HL-60/S4 (cell line): ENCODE results near the gene FREY1.

Experiments
- in situ Hi-C: fragments of 300-500 bp; cut with MboI; formaldehyde crosslinking; loops from 2 replicates; pipeline ENCODE4 v1.14.3; 2022; ENCODE audit warnings: low sequenced_read_pairs

Gene FREY1, protein sequence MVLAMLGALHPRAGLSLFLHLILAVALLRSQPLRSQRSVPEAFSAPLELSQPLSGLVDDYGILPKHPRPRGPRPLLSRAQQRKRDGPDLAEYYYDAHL

DNA sequence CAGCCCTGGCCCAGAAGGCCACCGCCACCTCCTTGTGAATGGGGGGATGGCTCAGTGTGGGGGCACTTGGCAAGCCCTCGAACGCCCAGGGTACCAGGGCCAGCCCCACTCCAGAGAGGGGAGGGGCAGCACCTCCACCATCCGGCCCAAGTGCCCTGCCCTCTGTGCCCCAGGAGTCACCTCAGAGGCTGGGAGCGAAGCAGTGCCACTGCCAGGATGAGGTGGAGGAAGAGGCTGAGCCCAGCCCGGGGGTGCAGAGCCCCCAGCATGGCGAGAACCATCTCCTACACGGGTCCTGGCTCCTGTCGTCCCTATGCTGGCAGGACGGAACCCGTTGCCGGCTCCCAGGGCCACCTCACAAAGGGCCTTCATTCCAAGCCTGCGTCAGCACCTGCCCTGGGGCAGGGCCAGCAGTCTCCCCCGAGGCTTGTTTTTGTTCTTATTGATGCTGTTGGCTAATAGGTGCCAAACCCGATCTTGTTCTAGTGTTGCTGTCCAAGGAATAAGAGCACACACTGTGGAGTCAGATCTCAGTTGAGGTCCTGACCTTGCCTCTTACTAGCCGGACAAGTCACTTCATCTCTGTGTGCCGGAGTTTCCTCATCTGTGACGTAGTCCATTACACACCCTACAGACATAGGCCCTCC, at the start of gene FREY1:
Gene FREY1, minus strand, starts transcription at position 307 of the 647 bp plus-strand sequence. Its CDS starts 26 bp downstream, at position 281.
- in situ Hi-C loops: no loop called here

GRCh38 chr11:45949992-45950407, 42.9 kb upstream of the FREY1 start:
- in situ Hi-C loops: no loop called here

- in situ Hi-C loops: no loop called here
These were observed 41.3 kb upstream of the FREY1 start for GRCh38 chr11:45948356-45948755.

GRCh38 chr11:45947885-45948284, 40.8 kb upstream of the FREY1 start:
- in situ Hi-C loops: no loop called here

DNA sequence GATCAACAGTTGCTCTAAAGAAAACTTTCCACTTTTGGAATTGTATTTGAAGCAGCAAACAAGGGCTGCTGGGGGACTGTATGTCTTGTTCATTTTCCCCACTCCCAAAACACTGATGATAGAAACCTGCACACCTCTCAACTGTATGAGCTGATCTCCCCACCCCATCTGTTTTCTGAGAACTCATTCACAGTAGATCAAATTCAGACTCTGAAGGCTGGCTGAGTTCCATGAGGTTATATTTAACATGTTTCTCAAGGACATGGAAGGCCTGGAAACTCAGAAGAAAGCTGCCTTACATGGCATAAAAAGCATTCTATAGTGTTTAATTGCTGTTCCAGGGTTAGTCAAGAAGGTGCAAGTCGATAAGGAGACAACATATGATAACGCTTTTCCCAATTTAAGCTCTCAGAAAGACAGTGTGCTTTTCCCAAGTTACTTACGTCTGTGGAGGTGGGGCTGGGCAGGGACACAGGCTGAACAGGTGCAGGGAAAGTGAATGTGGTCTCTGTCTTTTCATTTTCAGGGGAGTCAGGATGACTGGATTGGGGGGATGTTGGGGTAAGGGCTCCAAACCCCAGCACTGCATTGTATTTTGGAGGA, 38.4 kb upstream of the FREY1 start:
- in situ Hi-C loops: no loop called here

- in situ Hi-C loops: no loop called here
These were observed 35.3 kb upstream of the FREY1 start for GRCh38 chr11:45942381-45942780.

DNA sequence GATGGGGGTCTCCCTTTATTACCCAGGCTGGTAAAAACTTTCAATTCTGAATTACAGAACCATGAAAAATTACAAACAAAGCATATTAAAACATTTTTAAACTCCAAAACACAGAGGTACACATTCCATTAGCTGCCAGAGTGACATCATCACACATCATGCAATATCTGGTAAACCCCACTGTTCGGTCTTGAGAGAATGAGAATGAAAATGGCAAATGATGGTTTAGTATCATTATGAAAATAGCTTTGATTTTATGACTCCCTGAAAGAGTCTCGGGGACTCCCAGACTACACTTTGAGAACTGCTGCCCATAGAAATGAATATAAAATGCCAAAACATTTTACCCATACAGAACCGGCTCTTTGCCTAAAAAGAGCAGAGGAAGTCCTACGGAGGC, 34.2 kb upstream of the FREY1 start:
- in situ Hi-C loops: no loop called here

DNA sequence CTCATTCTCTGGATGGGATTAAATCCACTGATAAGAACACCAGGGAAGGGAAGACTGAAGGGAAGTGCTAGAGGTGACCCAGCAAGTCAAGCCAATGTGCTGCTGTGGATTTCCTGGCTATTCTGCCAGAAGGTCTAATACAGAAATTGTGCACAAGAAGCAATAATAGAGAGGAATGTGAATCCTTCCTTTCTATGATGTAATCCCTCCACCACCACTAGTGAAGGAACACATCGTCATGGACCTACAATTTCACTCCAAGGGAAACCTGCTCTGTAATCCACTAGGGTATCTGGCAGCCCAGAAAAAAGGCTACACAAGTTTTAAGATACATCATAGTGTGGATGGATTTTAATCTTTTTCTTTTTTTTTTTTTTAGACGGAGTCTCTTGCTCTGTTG, 32.8 kb upstream of the FREY1 start:
- in situ Hi-C loops: no loop called here

- in situ Hi-C loops: no loop called here
These were observed 30.8 kb upstream of the FREY1 start for GRCh38 chr11:45937916-45938315.

GRCh38 chr11:45936511-45937054, 29.5 kb upstream of the FREY1 start:
- in situ Hi-C loops: no loop called here

DNA sequence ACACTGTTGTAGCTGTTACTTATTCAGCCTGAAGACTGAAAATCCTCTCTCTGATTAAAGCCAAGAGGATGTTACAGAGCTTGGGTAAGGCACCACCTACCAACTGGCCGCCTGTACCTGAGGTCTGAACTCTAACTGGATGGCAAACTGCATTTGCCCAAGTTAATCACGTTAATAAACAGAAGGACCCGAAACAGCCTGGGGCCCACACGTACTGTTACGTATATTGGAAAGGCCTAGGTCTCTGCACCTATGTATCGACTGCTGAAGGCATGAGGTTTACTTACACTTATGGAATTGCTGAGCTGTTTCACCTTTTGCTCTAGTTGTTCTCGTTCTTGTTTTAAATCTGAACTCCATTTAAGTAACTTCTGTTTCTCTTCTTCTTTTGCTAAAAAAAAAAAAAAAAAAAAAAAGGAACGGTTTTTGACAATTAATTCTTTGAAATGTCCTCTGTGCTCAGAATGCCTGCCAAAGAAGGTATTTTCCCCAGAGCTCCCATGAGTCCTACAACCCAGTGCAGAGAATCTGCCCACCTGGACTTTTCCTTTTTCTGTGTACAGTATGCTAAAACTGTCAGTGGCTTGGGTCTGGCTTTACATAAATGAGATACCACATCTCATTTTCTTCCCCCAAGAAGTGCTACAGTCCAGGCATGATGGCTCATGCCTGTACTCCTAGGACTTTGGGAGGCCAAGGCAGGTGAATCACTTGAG, 28.4 kb upstream of the FREY1 start:
- in situ Hi-C loops: no loop called here

- in situ Hi-C loops: no loop called here
These were observed 27.7 kb upstream of the FREY1 start for GRCh38 chr11:45934580-45935318.

GRCh38 chr11:45933846-45934579, 26.9 kb upstream of the FREY1 start:
- in situ Hi-C loops: no loop called here

GRCh38 chr11:45933131-45933831, 26.2 kb upstream of the FREY1 start:
- in situ Hi-C loops: no loop called here

DNA sequence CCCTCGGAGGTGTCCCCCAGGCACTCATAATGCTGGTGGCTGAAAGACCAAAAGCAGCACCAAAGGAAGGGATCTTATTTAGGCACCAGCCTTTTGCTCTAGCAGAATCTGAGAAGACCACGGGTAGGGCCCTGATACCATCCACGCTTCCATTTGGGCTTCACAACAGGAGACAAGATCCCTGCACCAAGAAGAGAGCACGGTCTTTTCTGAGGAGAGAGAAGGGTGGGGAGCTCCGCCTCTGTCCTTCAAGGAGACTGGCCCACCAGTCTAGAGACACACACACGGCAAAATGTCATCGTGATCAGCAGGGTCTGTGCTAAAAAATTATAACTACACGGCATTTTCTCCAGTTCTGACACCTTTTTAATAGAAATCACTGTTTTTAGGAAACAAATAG, 25.1 kb upstream of the FREY1 start:
- in situ Hi-C loops: no loop called here

GRCh38 chr11:45931739-45932138, 24.7 kb upstream of the FREY1 start:
- in situ Hi-C loops: no loop called here

GRCh38 chr11:45930951-45931570, 24.0 kb upstream of the FREY1 start:
- in situ Hi-C loops: no loop called here

GRCh38 chr11:45930031-45930794, 23.1 kb upstream of the FREY1 start:
- in situ Hi-C loops: no loop called here
